ENCODE results near the gene COBLL1.

The COBLL1 gene

DNA sequence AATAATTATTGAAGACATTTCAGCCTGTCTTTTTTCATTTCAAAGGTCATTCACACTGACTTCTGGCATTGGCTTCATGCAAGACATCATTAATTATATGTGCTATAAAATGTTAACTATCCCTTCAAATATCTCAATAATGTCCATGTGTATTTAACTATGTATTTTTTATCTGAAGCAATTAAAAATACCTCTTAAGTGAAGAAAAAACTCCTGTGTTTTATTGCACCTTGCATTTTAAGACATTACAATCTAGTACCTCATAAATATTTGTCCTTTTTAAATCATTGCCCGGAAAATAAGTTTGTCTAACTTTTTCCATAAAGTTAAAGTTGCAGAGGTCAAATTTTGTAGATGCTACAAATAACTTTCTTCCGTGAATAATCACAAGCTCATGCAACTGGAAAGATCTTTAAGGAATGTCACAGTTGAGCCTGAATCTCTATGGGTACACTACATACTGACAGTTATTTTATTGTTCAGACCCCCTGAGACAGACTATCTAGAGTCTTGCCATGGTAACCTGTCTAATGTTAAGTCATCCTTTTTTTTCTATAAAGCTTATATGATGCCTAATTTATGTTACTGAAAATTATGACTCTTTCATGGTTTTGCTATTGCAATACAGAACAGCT is 38.4 kb upstream of the COBLL1 start:
- no peak overlapping the region for H3K4me3 ChIP-seq (replicated peaks; ENCODE audit: low read depth, low read length)
- TF ChIP-seq, protein P1, sequence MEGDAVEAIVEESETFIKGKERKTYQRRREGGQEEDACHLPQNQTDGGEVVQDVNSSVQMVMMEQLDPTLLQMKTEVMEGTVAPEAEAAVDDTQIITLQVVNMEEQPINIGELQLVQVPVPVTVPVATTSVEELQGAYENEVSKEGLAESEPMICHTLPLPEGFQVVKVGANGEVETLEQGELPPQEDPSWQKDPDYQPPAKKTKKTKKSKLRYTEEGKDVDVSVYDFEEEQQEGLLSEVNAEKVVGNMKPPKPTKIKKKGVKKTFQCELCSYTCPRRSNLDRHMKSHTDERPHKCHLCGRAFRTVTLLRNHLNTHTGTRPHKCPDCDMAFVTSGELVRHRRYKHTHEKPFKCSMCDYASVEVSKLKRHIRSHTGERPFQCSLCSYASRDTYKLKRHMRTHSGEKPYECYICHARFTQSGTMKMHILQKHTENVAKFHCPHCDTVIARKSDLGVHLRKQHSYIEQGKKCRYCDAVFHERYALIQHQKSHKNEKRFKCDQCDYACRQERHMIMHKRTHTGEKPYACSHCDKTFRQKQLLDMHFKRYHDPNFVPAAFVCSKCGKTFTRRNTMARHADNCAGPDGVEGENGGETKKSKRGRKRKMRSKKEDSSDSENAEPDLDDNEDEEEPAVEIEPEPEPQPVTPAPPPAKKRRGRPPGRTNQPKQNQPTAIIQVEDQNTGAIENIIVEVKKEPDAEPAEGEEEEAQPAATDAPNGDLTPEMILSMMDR (IDR thresholded peaks at IDR 0.05; ENCODE audit: low read depth, low read length, missing control alignments): no peak
- DNase-seq (ENCODE audit: extremely low read depth, low read depth): no peak

DNA sequence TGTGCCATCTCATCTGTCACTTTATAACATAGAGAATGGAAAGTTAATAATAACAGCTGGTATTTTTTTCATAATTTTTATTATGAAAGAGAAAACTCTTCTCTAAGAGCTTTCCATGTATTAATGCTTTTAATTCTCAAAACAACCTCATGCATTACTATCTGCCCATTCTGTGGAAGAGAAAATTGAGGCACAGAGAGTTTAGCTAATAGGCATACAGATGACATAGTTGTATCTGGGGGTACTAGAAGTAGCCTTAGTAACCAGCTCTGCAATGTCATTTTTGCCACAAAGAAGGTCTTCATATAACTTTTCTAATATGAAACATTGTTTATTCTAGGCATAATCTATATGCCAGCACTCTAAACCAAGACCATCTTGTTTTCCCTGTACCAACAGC is 36.3 kb upstream of the COBLL1 start:
- no peak for DNase-seq (ENCODE audit: extremely low read depth, low read depth)
- H3K4me3 ChIP-seq (replicated peaks; ENCODE audit: low read depth, low read length): no peak overlapping the region
- TF ChIP-seq, protein P1 (IDR thresholded peaks at IDR 0.05; ENCODE audit: low read depth, low read length, missing control alignments): no peak

DNA sequence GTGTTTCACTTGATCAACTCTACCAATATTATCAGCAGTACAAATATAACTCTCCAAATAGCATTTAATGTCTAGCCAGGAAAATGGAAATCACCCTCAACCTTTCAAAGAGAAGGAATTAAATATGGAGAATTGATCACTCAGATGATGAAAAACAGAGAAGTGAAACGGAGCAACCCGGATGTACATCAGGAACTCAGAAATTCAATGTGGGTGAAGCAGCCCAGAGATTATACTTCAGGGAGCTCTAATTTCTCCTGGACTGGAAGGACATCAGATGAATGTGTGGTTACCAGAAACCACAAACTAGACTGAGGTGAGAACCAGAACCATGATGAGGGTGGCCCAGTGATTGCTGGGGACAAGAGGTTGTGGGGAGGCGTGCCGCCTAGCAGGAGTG is 35.5 kb upstream of the COBLL1 start:
- TF ChIP-seq, protein P1 (IDR thresholded peaks at IDR 0.05; ENCODE audit: low read depth, low read length, missing control alignments): no peak
- H3K4me3 ChIP-seq (replicated peaks; ENCODE audit: low read depth, low read length): no peak overlapping the region
- DNase-seq (ENCODE audit: extremely low read depth, low read depth): no peak

DNA sequence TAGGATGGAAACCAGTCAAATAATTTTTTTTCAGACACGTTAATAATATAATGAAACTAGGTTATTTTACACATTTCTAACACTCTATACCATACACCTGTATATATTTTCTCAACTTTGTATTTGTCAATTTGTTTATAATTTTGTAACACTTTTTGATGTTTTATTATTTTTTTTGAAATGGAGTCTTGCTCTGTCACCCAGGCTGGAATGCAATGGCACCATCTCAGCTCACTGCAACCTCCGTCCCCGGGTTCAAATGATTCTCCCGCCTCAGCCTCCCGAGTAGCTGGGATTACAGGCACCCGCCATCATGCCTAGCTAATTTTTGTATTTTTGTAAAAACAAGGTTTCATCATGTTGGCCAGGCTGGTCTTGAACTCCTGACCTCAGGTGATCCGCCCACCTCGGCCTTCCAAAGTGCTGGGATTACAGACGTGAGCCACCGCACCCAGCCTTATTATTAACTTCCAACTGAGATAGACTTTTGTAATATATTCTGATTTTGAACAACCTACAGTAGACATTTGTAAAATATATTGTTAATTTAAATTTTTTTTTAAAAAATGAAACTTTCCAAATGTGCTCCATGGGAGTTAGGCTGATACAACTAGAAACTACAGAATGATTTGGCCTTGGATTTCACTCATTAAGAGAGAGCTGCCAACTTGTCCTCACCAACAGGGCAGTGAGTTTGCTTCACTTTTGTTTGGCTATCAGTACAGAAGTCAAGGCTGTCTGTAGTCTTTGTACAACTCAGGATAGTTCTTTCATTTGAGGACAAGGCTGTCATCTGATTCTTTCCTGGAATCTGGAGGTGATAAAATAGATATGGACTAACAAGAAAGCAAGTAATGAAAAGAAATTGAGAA is 33.9 kb upstream of the COBLL1 start:
- no peak for DNase-seq (ENCODE audit: extremely low read depth, low read depth)
- TF ChIP-seq, protein P1 (IDR thresholded peaks at IDR 0.05; ENCODE audit: low read depth, low read length, missing control alignments): no peak
- H3K4me3 ChIP-seq (replicated peaks; ENCODE audit: low read depth, low read length): no peak overlapping the region

DNA sequence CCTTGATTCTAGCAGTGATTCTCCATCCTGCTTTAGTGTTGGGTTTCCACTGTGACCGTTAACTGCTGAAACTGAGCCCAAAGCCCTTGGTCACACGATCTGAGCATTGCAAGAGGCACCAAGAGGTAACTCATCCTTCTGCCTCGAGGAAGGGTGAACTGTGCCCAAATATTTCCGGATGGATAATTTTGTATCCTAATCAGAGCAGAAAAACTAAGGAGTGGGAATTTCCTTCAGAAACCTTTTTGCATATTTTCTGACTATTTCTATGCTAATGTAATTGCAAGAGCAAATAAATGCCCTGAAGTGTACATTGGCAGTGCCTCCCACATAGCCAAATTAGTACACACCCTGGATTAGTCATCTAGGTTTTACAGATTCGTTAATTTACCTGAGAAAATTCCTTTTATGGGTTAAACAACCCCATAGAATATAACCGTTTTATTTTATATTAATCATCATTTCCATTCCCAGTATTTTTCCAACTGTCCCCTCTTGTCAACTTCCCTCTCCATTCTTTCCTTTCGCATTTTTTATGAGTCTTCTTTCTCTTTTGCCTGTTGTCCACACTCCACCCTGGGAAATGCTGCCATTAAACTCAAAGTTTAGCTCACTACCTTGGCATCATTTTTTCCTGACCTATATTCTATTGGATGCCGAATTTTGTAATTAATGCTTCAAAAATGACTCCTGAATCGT is 31.7 kb upstream of the COBLL1 start:
- no peak for DNase-seq (ENCODE audit: extremely low read depth, low read depth)
- H3K4me3 ChIP-seq (replicated peaks; ENCODE audit: low read depth, low read length): no peak overlapping the region
- TF ChIP-seq, protein P1 (IDR thresholded peaks at IDR 0.05; ENCODE audit: low read depth, low read length, missing control alignments): no peak

DNA sequence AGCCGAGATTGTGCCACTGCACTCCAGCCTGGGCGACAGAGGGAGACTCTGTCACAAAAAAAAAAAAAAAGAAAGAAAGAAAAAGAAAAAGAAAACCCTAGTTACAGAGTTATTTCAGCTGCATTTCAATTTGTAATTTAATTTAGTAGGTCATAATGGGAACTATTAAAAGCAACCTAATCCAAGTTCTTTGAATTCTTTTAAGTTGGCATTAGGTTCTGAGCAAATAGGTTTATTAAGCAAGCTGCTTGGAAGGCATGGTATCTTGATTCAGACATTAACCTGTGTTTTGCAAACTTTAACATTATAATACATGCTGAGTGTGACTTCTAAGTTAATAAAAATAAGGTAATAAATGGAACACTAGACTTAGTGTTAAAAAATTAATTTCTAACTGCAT is 29.8 kb upstream of the COBLL1 start:
- TF ChIP-seq, protein P1 (IDR thresholded peaks at IDR 0.05; ENCODE audit: low read depth, low read length, missing control alignments): no peak
- no peak for DNase-seq (ENCODE audit: extremely low read depth, low read depth)
- no peak overlapping the region for H3K4me3 ChIP-seq (replicated peaks; ENCODE audit: low read depth, low read length)
